NCI-H1105 treated with DMSO at 0.1 percent for 48 hours (cell line): ENCODE data around the gene ZNF226.
"Not testable (repeated sequence)": the region's sequence is repeated elsewhere in the genome, so short reads cannot be mapped to it uniquely, and the experiment has no call there.

Experiments
- DNase-seq: peaks from one replicate; lab custom pipeline; 2025; lab: John Stamatoyannopoulos, UW

ZNF226 gene

DNA sequence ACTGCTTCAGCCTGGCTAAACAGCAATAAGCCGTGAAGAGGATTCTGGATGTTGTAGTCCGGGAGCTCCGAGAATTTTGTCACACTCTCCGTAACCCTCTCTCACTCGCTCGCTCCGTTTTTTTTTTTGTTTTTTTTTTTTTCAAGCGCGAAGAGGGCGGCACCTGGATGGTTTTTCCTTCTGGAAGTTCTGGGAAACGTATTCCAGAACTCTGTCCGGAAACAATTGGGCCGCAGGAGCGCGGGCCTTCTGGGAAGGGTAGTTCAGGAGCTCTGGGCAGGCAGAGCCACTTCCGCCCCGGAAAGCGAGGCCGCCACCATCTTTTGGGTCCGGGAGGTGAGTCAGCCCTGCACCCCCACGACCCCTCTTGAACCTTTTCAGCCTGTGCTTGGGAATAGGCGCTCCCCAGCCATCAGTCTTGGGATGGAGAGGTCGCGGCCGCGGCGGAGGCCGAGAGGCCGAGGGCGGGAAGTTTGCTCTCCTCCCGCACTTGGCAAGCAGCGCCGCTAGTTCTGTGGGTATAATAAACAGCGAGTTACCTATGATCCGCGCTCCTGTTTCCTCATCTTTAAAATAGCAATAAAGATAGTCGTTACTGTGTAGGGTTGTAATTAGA is 47.5 kb downstream of the ZNF226 start, which contains the start of gene ZNF227:
TSS of gene ZNF227 (plus strand) at position 283 of the 616 bp plus-strand sequence. CDS start 5,261 bp downstream, outside the sequence.
- peak; percentile 91 for DNase-seq

DNA sequence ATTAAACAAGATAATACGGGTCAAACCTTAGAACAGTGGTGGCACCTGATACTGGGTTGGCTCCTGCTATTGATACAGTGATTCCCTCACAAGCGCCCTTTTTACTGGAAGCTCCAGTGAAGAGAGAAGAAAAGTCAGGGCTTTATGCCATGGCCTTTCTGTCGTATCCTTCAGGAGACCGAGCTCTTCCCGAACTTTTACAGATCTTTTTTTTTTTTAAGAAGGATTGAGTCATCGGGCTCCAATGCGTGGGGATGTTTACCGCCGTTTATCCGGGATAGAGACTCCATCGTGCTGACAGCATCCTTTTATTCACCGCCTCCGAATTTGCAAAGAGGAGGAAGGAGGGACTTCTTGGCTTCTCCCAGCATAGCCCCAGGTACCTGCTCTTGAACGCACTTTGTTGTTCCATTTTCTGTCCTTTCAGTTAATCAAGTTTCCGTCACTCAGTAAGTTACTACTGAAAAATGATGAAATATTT is 48.0 kb downstream of the ZNF226 start:
- DNase-seq, result peak; percentile 24

DNA sequence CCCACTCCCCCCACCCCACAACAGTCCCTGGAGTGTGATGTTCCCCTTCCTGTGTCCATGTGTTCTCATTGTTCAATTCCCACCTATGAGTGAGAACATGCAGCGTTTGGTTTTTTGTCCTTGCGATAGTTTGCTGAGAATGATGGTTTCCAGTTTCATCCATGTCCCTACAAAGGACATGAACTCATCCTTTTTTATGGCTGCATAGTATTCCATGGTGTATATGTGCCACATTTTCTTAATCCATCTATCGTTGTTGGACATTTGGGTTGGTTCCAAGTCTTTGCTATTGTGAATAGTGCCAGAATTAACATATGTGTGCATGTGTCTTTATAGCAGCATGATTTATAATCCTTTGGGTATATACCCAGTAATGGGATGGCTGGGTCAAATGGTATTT is 55.0 kb downstream of the ZNF226 start:
- DNase-seq, result not testable (repeated sequence)

DNA sequence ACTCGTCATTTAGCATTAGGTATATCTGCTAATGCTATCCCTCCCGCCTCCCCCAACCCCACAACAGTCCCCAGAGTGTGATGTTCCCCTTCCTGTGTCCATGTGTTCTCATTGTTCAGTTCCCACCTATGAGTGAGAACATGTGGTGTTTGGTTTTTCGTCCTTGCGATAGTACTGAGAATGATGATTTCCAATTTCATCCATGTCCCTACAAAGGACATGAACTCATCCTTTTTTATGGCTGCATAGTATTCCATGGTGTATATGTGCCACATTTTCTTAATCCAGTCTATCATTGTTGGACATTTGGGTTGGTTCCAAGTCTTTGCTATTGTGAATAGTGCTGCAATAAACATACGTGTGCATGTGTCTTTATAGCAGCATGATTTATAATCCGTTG is 55.9 kb downstream of the ZNF226 start:
- not testable (repeated sequence) for DNase-seq

DNA sequence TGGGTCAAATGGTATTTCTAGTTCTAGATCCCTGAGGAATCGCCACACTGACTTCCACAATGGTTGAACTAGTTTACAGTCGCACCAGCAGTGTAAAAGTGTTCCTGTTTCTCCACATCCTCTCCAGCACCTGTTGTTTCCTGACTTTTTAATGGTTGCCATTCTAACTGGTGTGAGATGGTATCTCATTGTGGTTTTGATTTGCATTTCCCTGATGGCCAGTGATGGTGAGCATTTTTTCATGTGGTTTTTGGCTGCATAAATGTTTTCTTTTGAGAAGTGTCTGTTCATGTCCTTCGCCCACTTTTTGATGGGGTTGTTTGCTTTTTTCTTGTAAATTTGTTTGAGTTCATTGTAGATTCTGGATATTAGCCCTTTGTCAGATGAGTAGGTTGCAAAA is 56.4 kb downstream of the ZNF226 start:
- not testable (repeated sequence) for DNase-seq
